Fibroblast of mammary gland (primary cell): Measurements from ENCODE around the gene CYP27B1.

ENCODE experiments used
- DNase-seq: peaks from one replicate; pipeline ENCODE4 v3.0.0-alpha.2; 2010; ENCODE audit warnings: low read depth
- H3K4me3 ChIP-seq: 2 replicates; pipeline ENCODE4 v1.5.1; 2011; ENCODE audit warnings: low read depth, mild to moderate bottlenecking, low read length, moderate library complexity; ENCODE audit not compliant: control insufficient read depth
- CTCF ChIP-seq: conservative IDR thresholded peaks from 2 replicates; pipeline ENCODE4 v1.5.1; 2011; ENCODE audit warnings: low read depth, low read length, inconsistent platforms; ENCODE audit not compliant: control insufficient read depth, insufficient read depth

The CYP27B1 gene

GRCh38 chr12:57783861-57784260 lies 17.0 kb upstream of the CYP27B1 start:
- DNase-seq = no peak
- H3K4me3 ChIP-seq = no peak overlapping the region
- no peak for TF ChIP-seq CTCF

GRCh38 chr12:57783466-57783801 lies 16.6 kb upstream of the CYP27B1 start:
- no peak for DNase-seq
- H3K4me3 ChIP-seq = peak overlapping the region; percentile 100
- TF ChIP-seq CTCF = no peak

DNA sequence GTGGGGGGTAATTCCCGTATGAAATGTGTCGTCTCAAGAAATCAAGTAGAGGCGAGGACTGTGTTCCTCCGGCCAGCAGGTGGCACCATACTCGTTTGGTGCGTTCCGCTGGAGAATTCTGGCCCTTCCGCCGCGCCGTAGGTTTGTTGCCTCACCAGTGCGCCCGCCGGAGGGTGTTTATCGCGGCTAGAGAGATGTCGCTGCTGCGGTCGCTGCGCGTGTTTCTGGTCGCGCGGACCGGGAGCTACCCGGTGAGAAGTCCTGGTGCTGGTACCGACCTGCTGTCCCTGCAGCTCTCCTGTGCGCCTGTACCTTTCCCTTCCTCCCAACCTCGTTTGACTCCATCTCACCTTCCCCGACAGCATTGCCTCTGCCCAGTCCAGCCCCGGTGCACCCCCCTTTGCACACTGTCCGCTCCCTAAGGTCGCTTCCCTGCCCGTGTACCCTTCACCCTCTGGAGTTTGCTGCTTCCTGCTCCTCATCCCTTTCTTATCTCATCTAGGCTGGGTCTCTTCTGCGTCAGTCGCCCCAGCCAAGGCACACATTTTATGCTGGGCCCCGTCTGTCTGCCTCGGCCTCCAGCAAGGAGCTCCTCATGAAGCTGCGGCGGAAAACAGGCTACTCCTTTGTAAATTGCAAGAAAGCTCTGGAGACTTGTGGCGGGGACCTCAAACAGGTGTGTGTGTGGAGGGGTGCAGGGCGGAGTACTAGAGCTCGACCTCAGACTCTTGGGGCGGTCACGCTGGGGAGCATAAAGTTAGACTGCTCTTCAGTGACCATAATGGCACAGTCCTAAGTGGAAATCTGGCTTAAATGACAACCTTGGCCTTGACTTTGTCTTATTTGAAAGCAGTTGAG lies 16.0 kb upstream of the CYP27B1 start, which contains the start of gene TSFM:
TSFM (plus strand) TSS at position 180 of the 858 bp plus-strand sequence; CDS start at position 195, 15 bp downstream.
- peak; percentile 82 for TF ChIP-seq CTCF
- peak; percentile 93 for DNase-seq
- peak within 1 kb of the TSS; percentile 100 for H3K4me3 ChIP-seq

GRCh38 chr12:57782243-57782607 lies 15.3 kb upstream of the CYP27B1 start:
- DNase-seq = no peak
- no peak for TF ChIP-seq CTCF
- H3K4me3 ChIP-seq = peak overlapping the region; percentile 100

DNA sequence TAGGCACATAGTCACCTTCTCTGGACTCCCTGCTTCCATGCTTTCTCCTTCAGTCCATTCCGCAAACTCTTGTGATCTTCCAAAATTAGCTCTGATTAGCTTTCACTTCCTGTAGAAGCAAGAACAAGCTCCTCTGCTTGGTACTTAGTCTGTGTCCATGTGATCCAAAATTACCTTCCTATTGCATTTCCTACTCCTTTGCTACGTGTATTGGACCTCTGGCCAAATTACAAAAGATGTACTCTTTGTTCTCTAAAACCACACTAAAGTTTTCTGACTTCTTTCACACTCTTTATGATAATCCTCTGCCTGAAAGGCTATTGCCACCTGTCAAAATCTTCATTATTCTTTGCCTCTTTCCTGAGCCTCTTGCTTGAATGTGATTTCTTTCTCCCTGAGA lies 14.9 kb upstream of the CYP27B1 start:
- TF ChIP-seq CTCF = no peak
- no peak overlapping the region for H3K4me3 ChIP-seq
- DNase-seq = no peak

DNA sequence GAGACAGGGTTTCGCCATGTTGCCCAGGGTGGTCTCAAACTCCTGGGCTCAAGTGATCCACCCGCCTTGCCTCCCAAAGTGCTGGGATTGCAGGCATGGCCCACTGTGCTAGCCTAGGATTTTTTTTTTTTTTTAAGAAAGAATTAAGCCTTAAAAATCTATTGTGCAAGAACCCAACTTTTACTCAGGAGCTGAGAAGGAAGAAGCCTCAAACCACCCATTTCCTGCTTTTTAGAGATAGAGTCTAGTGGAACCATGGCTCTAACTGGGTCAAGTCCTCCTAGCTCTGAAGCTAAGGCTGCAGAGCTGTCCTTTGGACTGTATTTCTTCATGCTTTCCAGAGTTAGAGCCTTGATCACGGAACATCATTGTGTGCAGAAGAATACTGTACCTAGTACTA lies 14.4 kb upstream of the CYP27B1 start:
- H3K4me3 ChIP-seq = no peak overlapping the region
- DNase-seq = no peak
- no peak for TF ChIP-seq CTCF

DNA sequence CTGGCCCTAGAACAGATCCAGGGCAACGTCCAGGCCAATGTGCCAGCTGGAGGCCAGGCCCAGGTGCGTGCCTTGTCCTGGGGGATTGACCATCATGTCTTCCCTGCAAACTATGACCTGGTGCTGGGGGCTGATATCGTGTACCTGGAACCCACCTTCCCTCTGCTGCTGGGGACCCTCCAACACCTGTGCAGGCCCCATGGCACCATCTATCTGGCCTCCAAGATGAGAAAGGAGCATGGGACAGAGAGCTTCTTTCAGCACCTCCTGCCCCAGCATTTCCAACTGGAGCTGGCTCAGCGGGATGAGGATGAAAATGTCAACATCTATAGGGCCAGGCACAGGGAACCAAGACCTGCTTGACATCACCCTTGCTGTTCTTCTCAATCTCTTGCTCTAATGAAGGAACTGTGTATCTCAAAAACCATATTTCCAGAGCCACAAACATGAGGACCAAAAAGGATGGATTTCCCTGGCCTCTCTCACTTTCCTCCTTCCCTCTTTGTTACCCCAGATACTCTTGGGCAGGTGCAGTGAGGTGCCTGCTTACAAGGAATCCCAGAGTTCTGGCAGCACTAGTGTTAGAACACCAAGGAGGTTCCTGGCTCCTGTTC lies 13.5 kb upstream of the CYP27B1 start:
- H3K4me3 ChIP-seq = no peak overlapping the region
- DNase-seq = no peak
- TF ChIP-seq CTCF = no peak
